IPS DF 6.9 (cell line): ENCODE results near the gene PRDX3.

ENCODE experiments used
- DNase-seq: peaks from one replicate; pipeline ENCODE4 v3.0.0-alpha.2; 2013; ENCODE audit warnings: low read depth, low spot score
- H3K27ac ChIP-seq: one replicate; pipeline ENCODE4 v1.5.1; 2013; ENCODE audit warnings: low read length, control low read depth
- H3K27me3 ChIP-seq: 2 replicates; pipeline ENCODE4 v1.6.1; 2013; ENCODE audit warnings: mild to moderate bottlenecking, low read length; ENCODE audit not compliant: control insufficient read depth, insufficient read depth
- H3K36me3 ChIP-seq: 2 replicates; pipeline ENCODE4 v1.6.1; 2013; ENCODE audit warnings: low read length; ENCODE audit not compliant: control insufficient read depth, insufficient read depth
- H3K4me1 ChIP-seq: 2 replicates; pipeline ENCODE4 v1.6.1; 2013; ENCODE audit warnings: low read length; ENCODE audit not compliant: control insufficient read depth, insufficient read depth
- H3K4me3 ChIP-seq: 2 replicates; pipeline ENCODE4 v1.5.1; 2013; ENCODE audit warnings: mild to moderate bottlenecking, low read length
- H3K9me3 ChIP-seq: 2 replicates; pipeline ENCODE4 v1.6.1; 2013; ENCODE audit warnings: low read length, inconsistent platforms; ENCODE audit not compliant: control insufficient read depth, insufficient read depth
- WGBS: extraction: QIAGEN DNeasy Blood & Tissue Kit; methylation state at CpG from one replicate; pipeline ENCODE4 v1.1.7; 2013; ENCODE audit warnings: mixed read lengths, missing lambda C conversion rate; ENCODE audit not compliant: insufficient read length, insufficient coverage; 5-methylcytosine and 5-hydroxymethylcytosine counted together

Gene PRDX3

GRCh38 chr10:119131512-119132240, 46.9 kb downstream of the PRDX3 start:
- Histone ChIP-seq H3K4me3 (no peak overlapping the region), H3K27me3 (no peaks in the 10 kb centered on the region), H3K36me3 (peaks cover 20% of the 10 kb centered on the region; the same call in 1 of the 2 replicates), H3K27ac (no peak overlapping the region), H3K4me1 (no peaks in the 10 kb centered on the region), H3K9me3 (no peaks in the 10 kb centered on the region)
- no peak for DNase-seq
- WGBS, result no CpG with 5 or more reads among the region's 10 CpGs

- Histone ChIP-seq H3K36me3 (peaks cover 20% of the 10 kb centered on the region; the same call in 1 of the 2 replicates), H3K27me3 (no peaks in the 10 kb centered on the region), H3K9me3 (no peaks in the 10 kb centered on the region), H3K4me3 (no peak overlapping the region), H3K27ac (no peak overlapping the region), H3K4me1 (no peaks in the 10 kb centered on the region)
- no peak for DNase-seq
- WGBS, result no CpG with 5 or more reads among the region's 4 CpGs
Measured at GRCh38 chr10:119129721-119130120, 48.9 kb downstream of the PRDX3 start.

DNA sequence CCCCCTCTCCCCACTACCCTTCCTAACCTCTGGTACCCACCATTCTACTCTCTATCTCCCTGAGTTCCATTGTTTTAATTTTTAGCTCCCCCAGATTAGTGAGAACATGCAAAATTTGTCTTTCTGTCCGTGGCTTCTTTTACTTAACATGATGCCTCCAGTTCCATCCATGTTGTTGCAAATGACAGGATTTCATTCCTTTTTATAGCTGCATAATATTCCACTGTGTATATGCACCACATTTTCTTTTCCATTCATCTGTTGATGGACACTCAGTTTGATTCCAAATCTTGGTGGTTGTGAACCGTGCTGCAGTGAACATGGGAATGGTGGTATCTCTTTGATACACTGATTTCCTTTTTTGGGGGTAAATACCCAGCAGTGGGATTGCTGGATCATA, 52.7 kb downstream of the PRDX3 start:
- Histone ChIP-seq H3K27ac (no peak overlapping the region), H3K9me3 (no peaks in the 10 kb centered on the region), H3K4me1 (no peaks in the 10 kb centered on the region), H3K36me3 (peaks cover 14% of the 10 kb centered on the region; the same call in 1 of the 2 replicates), H3K4me3 (no peak overlapping the region), H3K27me3 (no peaks in the 10 kb centered on the region)
- WGBS, result no CpG with 5 or more reads among the region's 2 CpGs
- no peak for DNase-seq

DNA sequence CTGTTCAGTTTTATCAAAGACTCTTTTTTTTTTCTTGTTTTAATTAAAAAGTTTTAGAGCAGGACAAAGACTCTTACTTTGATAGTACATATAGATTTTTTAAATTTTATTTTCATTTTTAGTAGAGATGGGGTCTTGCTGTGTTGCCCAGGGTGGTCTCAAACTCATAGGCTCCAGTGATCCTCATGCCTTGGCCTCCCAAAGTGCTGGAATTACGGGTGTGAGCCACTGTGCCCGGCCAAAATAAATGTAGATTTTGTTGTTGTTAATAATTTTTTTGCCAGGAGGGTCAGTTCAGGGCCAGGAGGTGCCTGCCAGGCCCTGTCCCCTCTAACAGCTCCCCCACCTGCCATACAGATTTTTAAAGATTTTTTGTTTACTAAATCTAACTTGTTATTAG, 57.7 kb downstream of the PRDX3 start:
- H3K4me3 ChIP-seq, result no peak overlapping the region
- no peak overlapping the region for H3K27ac ChIP-seq
- no peaks in the 10 kb centered on the region for H3K9me3 ChIP-seq
- no peaks in the 10 kb centered on the region for H3K27me3 ChIP-seq
- DNase-seq, result no peak
- H3K36me3 ChIP-seq, result peaks cover 21% of the 10 kb centered on the region; the same call in 1 of the 2 replicates
- WGBS, result no CpG with 5 or more reads among the region's 2 CpGs
- H3K4me1 ChIP-seq, result no peaks in the 10 kb centered on the region

DNA sequence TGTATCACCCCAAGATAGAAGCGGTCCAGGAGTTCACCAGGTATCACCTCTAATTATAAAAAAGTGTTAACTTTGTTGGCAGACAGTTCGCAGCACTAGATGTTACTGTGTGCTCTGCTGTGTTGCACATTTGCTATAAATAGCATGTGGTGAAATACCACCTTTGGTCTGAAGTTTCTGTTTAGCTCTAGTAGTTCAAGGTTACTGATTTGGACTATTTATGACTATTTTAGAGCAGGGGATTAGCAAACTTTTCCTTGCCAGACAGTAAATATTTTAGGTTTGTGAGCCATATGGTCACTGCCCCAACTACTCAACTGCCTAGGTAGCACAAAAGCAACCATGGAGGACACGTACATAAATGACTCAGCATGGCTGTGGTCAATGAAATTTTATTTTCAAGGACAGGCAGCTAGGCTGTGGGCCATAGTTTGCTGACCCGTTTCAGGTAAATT, 58.2 kb downstream of the PRDX3 start:
- Histone ChIP-seq H3K4me3 (no peak overlapping the region), H3K36me3 (peaks cover 21% of the 10 kb centered on the region; the same call in 1 of the 2 replicates), H3K27me3 (no peaks in the 10 kb centered on the region), H3K4me1 (no peaks in the 10 kb centered on the region), H3K27ac (no peak overlapping the region), H3K9me3 (no peaks in the 10 kb centered on the region)
- WGBS, result no CpG with 5 or more reads among the region's 4 CpGs
- no peak for DNase-seq

DNA sequence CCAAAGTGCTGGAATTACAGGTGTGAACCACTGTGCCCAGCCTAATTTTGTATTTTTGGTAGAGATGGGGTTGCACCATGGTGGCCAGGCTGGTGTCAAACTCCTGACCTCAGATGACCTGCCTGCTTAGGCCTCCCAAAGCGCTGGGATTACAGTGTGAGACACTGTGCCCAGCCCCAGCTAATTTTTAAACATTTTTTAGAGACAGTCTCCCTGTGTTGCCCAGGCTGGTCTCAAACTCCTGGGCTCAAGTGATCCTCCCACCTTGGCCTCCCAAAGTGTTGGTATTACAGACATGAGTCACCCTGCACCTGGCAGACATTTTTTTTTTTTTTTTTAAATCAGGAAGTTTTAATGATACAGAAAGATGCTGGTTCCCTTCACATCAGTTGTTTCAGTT, 59.2 kb downstream of the PRDX3 start:
- no CpG with 5 or more reads among the region's 1 CpG for WGBS
- H3K36me3 ChIP-seq, result peaks cover 21% of the 10 kb centered on the region; the same call in 1 of the 2 replicates

DNA sequence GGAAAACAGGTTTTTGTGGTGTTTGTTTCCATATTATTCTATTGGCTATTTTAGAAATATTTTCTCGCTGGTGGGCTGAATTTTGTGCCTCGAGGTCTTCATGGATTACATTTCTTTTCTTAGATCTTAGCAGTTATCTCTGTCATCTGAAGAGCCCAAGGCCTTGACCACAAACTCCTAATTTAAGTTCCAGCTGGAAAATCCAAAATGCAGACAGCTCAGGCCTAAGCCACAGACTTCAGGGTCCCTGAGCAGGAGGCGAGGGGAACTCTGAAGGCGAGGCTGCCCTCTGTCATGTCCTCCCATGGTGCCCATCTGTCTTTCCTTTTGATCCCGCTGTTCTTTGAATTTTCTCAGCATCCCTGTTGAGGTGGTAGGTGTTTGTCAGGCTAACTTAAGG, 60.4 kb downstream of the PRDX3 start:
- Histone ChIP-seq H3K27me3 (no peaks in the 10 kb centered on the region), H3K4me1 (no peaks in the 10 kb centered on the region), H3K36me3 (peaks cover 25% of the 10 kb centered on the region; the same call in 1 of the 2 replicates), H3K4me3 (no peak overlapping the region), H3K9me3 (no peaks in the 10 kb centered on the region), H3K27ac (no peak overlapping the region)
- DNase-seq, result no peak
- WGBS, result no CpG with 5 or more reads among the region's 5 CpGs

More for the DNA sequence above, 59.2 kb downstream of the PRDX3 start:
- no peaks in the 10 kb centered on the region for H3K4me1 ChIP-seq
- no peak overlapping the region for H3K4me3 ChIP-seq
- H3K27ac ChIP-seq, result no peak overlapping the region
- H3K27me3 ChIP-seq, result no peaks in the 10 kb centered on the region
- no peak for DNase-seq
- no peaks in the 10 kb centered on the region for H3K9me3 ChIP-seq
